Right renal cortex interstitium (tissue), 3 donors: ENCODE measurements around the gene POLR1D. TPM values are rescaled to one million over a fixed set of nuclear protein-coding genes. Genes with fewer than 3 reads are reported as not detected.

Experiments
- DNase-seq, 3 donors: peaks; one replicate each; pipeline ENCODE4 v3.0.0-alpha.2; 2013; ENCODE audit warnings: low read depth in 3 of 3, low spot score in 2 of 3
- polyA plus RNA-seq, 3 donors: library from polyadenylated mRNA; unstranded; fragments of 120-200 nt; gene quantifications; one replicate each; pipeline ENCODE4 v1.2.1, GENCODE V29; 2013; ENCODE audit not compliant: insufficient read length in 3 of 3

The POLR1D gene
- polyA plus RNA-seq, 3 donors: 118 to 152 (median 151) TPM

DNA sequence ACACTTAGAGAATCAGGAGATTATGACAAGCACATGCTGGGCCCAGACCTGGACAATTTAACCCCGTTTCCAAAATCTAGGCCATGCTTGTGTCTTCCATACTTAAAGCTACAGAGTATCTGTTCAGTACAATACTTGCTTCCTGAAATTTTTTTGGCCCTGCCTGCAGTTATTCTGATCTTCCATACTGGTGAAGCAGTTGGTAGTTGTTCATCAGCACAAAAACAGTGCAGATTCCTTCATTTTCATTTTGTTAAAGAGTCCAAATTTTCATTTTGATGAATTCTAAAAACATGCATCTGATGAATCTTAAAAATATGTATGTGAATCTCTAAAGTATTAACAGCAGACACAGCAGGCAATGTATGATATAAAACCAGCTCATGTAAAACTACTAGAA lies 49.2 kb downstream of the POLR1D start:
- no peak for DNase-seq

DNA sequence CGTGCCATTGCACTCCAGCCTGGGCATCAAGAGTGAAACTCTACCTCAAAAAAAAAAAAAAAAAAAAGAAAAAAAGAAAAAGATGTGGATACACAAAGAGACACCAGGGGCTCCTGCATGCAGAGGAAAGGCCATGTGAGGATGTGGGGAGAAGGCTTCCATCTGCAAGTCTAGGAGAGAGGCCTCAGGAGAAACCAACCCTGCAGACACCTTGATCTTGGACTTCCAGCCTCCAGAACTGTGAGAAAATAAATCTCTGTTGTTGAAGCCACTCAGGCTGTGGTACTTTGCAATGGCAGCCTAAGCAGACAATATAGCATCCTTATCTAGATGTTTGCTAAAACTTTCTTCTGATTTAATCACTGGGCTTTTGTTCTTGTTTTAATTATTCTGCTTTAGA lies 50.3 kb downstream of the POLR1D start:
- no peak for DNase-seq

Other genes starting within 250 kb of the POLR1D start
- gene GTF3A, start 197.3 kb upstream of the POLR1D start, polyA plus RNA-seq: 10 to 100 TPM; 89.1 to 98.2 (median 92.8) TPM
- 10 to 100 TPM; 83.0 to 89.4 (median 85.4) TPM for gene MTIF3, start 171.3 kb upstream of the POLR1D start, polyA plus RNA-seq
- 10 to 100 TPM; 12.3 to 12.9 (median 12.6) TPM for gene LNX2, start 1.4 kb upstream of the POLR1D start, polyA plus RNA-seq
- gene GSX1, start 170.6 kb downstream of the POLR1D start, polyA plus RNA-seq: not detected